22Rv1 (cell line): ENCODE measurements around the gene ANKRD42.

Experiments
- H3K27ac ChIP-seq: fragments of 450-650 bp; 2 replicates; pipeline ENCODE4 v1.5.1; 2017
- ZFX ChIP-seq: fragments of 450-650 bp; IDR thresholded peaks from 2 replicates; pipeline ENCODE4 v1.6.1; 2017; ENCODE audit warnings: antibody characterized with exemption, borderline replicate concordance
- TF ChIP-seq, protein P1 (sequence below): fragments of 450-650 bp; IDR thresholded peaks from 2 replicates; pipeline ENCODE4 v1.5.1; 2017; ENCODE audit warnings: mild to moderate bottlenecking

ANKRD42 gene

GRCh38 chr11:83191986-83192385, 1.5 kb upstream of the ANKRD42 start:
- peak overlapping the region; percentile 75; the same call in 1 of the 2 replicates for H3K27ac ChIP-seq
- TF ChIP-seq ZFX, result no peak
- TF ChIP-seq, protein P1, sequence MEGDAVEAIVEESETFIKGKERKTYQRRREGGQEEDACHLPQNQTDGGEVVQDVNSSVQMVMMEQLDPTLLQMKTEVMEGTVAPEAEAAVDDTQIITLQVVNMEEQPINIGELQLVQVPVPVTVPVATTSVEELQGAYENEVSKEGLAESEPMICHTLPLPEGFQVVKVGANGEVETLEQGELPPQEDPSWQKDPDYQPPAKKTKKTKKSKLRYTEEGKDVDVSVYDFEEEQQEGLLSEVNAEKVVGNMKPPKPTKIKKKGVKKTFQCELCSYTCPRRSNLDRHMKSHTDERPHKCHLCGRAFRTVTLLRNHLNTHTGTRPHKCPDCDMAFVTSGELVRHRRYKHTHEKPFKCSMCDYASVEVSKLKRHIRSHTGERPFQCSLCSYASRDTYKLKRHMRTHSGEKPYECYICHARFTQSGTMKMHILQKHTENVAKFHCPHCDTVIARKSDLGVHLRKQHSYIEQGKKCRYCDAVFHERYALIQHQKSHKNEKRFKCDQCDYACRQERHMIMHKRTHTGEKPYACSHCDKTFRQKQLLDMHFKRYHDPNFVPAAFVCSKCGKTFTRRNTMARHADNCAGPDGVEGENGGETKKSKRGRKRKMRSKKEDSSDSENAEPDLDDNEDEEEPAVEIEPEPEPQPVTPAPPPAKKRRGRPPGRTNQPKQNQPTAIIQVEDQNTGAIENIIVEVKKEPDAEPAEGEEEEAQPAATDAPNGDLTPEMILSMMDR, result no peak

- TF ChIP-seq ZFX, result no peak
- TF ChIP-seq, protein P1, result no peak
- H3K27ac ChIP-seq, result peak overlapping the region; percentile 75
These were observed 786 bp upstream of the ANKRD42 start for GRCh38 chr11:83192606-83193245.

- TF ChIP-seq, protein P1, result 0 out of 2 replicates have a peak, but pooled peaks have one; percentile 9
- TF ChIP-seq ZFX, result no peak
- H3K27ac ChIP-seq, result peak overlapping the region; percentile 75
These were observed 1.0 kb downstream of the ANKRD42 start for GRCh38 chr11:83194281-83195142.

GRCh38 chr11:83195143-83195466, 1.6 kb downstream of the ANKRD42 start:
- H3K27ac ChIP-seq, result no peak overlapping the region

GRCh38 chr11:83195649-83196048, 2.1 kb downstream of the ANKRD42 start:
- TF ChIP-seq, protein P1, result no peak
- TF ChIP-seq ZFX, result no peak
- H3K27ac ChIP-seq, result no peak overlapping the region

More at GRCh38 chr11:83195143-83195466, 1.6 kb downstream of the ANKRD42 start:
- TF ChIP-seq ZFX, result no peak
- TF ChIP-seq, protein P1, result no peak

- TF ChIP-seq ZFX, result no peak
- TF ChIP-seq, protein P1, result no peak
- H3K27ac ChIP-seq, result no peak overlapping the region
These were observed 6.5 kb downstream of the ANKRD42 start for GRCh38 chr11:83200035-83200434.

DNA sequence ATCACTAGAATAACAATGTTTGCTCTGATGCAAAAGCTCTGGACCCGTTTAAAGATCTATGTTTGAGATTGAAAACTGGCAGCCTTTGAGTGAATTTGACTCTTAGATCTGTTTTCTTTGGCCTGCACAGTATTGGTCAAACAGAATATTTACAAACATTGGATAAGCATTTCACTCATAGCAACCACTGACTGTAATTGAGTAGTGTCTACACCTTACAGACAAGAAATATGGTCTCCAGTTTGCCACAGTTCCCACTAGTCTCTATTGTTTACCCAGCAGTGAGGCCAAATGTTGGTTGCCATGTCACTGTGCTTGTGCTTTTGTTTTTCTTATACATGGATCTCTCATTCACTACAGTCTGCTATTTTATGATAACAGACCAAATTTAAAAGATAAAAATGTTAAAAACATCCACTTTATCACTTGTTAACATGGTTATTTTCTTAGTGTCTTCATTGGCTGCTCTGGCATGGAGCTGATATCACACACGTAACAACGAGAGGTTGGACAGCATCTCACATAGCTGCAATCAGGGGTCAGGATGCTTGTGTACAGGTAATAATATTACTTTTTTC, 12.2 kb downstream of the ANKRD42 start:
- no peak overlapping the region for H3K27ac ChIP-seq

More for the DNA sequence above, 12.2 kb downstream of the ANKRD42 start:
- TF ChIP-seq, protein P1, result no peak
- no peak for TF ChIP-seq ZFX
